ENCODE results near the gene C1S.

Gene C1S

DNA sequence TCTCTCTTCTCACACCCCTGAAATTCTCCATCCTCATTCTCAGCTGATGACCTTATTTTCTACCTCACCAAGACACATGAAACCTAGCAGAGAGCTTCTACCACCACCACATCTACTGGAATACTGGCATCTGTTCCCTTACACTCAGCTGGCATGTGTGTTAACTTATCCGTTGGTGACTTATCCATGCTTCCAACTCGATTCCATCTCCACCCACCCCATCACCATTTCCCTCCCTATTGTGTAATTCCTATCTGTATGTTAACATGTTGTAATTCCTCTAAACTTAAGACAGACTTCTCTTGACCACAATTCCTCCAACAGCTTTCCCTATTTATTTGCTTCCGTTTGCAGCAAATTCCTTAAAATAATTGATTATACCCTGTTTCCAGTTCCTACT lies 15.4 kb downstream of the C1S start:
- no peak for DNase-seq (ENCODE audit: low read depth)

DNA sequence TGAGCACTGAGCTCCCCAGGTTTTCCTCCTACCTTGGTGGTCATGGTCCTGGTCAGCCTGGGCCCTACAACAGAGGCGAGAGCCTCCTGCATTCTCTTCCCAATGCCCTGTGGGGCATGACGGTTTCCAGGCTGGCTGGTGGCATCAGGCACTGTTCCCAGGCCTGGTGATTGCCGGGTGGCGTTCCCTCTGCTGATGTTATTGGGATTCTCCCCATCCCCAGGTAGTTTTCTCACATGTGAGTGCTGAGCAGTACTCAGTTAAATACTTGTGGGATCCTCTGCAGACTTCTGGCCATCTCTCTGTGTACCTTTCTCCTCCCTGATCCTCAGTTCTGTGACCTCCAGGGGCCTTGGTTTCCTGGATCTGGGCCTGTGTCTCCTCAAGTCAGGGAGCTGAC lies 16.0 kb downstream of the C1S start:
- DNase-seq (ENCODE audit: low read depth), result no peak

DNA sequence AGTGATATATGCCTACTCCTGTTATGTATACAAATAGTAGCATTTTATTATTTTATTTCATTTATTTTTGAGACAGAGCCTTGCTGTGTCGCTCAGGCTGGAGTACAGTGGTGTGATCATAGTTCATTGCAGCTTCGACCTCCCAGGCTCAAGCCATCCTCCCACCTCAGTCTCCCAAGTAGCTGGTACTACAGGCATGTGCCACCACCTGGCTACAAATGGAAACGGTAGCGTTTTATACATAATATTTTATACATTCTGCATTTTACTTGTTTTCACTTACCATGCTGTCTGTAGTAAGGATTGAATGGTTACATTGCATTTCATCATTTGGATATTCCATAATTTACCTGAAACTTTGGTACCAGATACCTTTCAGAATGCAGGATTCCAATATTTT lies 17.6 kb downstream of the C1S start:
- DNase-seq (ENCODE audit: low read depth), result no peak

DNA sequence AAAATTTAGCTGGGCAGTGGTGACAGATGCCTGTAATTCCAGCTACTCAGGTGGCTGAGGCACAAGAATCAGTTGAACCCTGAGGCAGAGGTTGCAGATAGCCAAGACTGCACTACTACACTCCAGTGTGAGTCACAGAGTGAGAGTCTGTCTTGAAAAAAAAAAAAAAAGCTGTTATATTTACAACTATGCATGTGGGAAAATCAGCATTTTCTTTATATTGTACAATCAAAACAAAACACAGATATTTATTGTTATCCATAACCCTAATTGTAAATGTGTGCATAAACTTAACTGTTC lies 19.3 kb downstream of the C1S start:
- no peak for DNase-seq (ENCODE audit: low read depth)

DNA sequence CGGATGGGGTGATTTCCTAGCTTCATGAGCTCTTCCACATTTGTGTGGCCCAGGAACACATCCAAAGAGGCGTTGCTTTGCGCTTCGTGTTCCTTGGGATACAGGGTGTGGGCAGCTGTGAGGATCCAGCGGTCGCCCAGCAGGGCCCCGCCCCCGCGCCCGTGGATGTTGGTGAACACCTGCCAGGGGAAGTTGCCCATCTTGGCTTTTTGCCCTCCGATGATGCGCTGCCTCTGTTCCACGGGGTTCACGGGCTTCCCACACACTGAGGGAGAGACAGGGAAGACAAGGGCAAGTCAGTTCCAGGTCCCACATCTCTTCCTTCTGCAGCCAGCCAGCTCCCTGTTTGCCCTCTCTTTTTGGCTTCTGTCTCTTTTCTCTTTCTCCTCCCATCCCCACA lies 20.5 kb downstream of the C1S start:
- no peak for DNase-seq (ENCODE audit: low read depth)

DNA sequence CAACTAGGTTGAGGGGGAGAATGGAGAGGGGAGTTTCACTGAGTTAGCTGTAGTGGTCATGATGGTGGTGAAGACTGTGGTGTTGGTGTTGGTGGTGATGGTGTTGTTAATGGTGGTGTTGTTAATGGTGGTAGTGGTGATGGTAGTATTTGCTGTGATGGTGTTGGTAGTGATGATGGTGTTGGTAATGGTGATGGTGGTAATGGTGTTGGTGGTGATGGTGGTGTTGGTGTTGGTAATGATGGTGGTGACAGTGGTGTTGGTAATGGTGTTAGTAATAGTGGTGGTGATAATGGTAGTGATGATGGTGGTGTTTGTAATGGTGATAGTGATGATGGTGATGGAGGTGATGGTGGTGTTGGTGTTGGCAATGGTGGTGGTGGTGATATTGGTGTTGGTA lies 22.6 kb downstream of the C1S start:
- no peak for DNase-seq (ENCODE audit: low read depth)

DNA sequence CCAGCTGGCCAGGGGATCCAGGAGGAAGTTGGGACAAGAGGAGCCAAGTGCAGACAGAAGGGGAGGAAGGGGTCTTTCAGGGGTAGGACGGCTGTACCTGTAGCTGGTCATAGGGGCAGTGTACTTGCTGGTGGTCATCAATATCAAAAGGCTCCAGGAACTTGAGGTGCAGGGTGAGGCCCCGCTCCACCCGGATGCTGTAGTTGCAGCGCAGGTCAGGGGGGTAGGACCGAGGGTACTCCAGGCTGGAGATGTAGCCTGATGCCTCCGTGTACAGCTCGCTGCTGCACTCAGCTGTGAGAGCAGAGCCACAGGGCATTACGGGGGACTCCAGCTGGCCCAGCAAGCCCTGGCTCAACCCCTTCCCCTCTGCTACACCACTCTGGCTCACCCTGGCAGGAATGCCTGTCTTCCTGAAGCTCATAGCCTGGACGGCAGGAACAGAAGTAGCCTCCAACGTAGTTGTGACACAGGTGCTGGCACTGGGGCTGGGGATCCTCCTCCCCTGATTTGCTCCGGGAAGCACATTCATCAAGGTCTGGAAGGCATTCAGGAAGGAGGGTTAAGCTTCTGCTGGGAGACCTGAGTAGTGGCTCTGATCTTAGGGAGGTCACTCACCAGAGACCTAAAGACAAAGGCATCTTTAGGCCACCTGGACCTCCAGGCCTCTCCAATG lies 28.8 kb downstream of the C1S start:
- no peak for DNase-seq (ENCODE audit: low read depth)

DNA sequence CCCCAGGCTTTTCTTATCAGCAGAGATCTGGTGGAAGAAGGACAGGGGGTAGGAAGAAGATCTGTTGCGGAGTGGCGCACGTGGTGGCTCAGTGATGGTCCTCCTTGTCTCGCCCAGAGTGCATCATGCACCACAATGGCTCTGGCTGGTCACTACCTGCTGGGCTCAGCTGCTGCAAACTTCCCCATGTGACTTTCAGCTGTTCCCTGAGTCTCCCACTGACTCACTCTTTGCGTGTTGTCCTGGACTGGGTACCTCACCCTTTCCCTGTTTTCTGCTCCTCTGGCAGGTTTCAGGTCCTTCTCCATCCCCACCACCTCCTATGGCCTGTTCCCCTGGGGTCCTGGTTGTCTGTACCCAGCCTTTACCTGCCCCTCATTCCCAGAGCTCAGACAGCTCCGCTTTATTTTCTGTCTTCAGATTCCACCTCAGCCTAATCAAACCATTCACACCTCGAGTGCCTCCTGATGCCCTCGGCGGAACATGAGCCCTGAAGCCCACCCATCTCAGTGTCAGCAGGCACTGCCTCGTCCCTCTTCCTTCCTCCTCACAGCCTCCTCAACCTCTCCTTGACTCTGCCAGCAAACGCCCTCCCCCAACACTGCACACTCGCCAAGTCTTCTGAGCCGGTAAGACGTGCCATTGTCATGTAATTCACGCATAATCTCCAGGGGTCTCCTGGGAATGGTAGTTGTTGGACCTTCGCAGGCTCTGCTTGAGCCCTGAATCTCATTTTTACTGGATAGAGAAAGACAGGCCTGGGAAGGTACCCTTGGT lies 29.9 kb downstream of the C1S start:
- no peak for DNase-seq (ENCODE audit: low read depth)

DNA sequence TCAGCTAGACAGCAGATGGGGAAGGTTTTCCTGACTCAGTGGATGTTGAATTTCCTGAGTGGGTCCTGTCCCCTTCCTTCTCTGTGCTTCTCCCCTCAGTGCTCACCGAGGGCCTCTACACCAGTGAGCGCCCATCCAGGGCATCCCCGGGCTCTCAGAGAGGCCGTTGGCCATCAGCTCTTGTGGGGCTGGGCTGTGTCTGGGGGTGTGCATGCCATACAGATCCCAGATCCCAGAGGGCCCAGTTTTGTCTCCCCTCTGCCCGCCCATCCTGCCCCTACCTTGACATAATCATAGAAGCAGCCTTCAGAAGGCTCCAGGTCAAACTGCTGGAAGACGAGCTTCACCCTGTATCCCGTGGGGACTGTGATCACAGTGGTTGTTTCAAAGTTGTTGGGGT lies 30.7 kb downstream of the C1S start:
- DNase-seq (ENCODE audit: low read depth), result no peak

DNA sequence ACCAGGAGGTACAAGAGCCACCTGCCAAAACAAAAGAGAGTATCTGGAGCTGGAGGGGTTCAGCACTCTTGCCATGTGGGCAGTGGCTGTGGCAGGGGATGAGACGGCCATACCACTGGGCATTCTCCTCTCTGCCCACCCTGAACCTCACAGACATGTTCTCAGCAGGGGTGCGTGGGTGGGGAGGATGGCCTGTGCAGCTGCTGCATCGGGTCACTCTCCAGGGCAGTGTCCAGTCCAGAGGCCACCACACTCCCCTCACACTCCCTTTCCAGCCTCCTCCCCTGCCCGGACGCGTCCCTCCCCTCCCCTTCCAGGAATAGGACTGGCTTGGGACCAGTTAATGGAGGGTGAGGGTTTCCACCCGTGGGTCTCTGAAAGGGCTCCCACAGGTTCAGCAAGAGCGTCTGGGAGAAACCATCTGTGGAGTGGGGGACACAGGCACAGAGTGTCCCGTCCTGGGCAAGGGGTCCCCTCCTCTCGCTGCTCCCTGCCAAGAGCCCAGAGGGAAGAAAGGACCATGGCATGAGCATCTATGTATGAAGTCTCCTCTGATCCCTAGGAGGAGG lies 31.2 kb downstream of the C1S start:
- no peak for DNase-seq (ENCODE audit: low read depth)

DNA sequence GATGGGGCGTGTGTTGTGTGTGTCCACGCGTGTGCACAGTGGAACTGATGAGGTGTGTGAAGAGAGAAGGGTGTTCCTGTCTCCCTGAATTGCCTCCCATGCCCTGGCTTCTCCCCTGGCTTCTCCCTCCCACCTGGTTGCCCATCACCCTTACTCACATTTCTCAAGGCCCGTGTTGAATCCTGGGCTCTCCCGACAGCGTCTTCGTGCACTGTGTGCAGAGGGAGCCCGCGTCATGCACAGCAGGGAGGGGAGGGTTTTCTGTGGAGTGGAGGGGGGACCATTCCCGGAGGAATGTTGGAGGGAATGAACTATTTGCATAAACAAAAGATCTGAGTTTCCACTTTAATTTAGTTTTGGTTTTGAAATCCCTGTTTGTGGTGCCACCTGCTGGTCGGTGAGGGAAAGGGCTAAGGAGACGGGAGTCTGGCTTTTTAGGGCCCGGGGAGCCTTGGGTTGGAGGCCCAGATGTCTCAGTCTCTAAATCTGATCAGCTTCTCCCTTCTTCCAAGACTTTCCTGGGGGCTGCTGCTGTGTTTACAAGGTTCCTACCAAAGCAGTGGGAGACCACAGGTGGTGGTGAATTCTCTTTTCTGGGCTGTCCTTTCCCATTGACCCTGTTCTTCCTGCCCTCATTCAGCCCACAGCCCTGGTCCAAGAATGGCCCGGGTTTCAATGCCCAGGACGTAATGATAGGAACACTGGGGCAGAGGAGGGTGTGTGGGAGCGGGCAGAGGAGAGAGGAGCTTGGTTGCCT lies 31.9 kb downstream of the C1S start, which contains the start of gene C1R:
Gene C1R (minus strand): TSS at position 217 of the 757 bp plus-strand sequence. CDS start 57 bp downstream, at position 160.
- peak; percentile 45 for DNase-seq (ENCODE audit: low read depth)

DNA sequence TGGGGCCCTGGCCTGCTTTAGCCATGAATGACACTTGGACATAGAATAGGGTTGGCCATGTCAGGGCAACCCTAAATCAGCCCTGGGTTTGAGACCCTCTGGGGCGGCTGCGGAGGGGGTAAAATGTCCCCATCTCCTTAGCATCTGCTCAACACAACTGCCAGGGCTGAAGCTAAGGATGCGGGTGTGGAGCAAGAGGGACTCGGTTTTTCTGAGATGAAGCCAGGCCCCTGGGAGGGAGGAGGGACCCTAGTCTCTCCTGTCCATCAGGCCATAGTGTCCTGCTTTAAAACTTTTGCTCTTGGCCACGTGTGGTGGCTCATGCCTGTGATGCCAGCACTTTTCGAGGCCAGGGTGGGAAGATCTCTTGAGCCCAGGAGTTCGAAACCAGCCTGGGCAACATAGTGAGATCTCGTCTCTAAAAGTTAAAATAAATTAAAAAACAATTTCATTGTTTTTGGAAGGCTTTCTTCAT lies 32.5 kb downstream of the C1S start:
- DNase-seq (ENCODE audit: low read depth), result no peak

DNA sequence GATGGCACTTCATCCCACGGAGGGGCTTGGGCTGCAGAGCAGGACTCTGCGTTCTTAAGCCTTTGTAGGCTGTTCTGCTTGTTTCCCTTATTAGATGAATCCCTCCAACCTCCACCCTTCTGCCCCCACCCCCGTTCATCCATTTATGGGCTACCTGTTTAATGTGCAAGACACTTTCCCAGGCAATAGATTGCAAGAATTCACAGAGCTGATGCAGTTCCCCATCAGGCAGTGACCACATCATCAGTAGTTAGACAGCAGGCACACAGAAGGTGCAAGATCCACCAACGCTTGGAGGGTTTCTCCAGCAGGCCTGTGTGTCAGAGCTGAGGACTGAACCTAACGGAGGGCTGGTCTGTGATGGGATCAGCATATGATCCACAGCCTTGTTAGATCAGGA lies 33.0 kb downstream of the C1S start:
- no peak for DNase-seq (ENCODE audit: low read depth)

DNA sequence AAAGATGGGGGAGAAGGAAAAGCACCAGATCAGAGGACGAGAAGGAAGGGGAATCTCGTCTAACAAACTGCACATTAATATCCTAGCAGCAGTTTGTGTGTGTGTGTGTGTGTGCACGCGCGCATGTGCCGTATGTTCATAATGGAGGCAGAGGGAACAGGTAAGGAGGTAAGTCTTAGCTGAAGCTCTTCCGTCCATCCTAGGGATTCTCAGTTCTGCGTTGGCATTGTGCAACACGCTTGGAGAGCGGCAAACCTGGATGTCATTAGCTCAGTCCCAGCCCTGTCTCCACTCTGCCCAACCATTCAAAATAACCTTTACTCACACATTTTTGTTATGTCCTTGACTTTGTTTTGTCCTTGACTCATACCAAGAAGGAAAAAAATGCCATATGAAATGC lies 33.4 kb downstream of the C1S start:
- DNase-seq (ENCODE audit: low read depth), result no peak

DNA sequence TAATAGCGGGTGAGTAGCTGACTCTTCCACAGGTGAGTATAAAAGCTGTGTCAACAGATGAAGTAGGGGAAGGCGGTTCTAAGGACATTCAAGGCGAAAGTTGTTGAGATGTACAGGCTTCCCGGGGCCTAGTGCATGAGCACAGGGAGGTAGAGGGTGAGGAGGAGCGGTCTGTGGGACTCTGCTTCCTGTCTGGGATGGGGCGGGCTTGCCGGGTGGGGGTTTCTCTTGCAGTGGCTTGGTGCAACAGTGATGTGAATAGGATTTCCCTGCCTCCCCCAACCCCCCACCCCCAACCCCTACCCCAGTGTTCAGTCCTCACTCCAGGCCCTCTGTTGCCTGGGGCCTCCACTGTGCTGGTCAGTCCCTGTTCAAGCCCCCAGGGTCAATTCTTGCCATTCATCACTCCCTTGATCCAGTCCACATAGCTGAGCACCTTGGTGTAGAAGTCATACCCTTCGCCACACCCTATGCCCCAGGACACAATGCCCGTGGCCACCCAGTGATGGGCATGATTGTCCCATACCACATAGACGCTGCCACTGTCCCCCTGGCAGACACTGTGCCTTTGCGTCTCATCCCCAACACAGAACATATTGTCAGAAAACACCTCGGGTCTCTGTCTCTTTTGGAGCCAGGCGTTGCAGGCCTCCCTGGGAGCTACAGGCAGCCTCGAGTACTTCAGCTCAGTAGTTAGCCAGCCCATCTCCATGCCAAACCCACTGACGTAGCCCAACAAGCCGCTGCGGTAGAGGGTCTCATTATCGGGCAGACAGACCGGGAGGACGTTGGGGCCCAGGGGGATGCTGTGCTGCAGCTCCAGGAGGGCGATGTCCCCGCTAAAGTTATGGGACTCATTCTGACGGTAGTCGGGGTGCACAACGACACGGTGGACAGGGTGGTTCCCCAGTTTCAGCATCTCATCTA lies 35.8 kb downstream of the C1S start:
- no peak for DNase-seq (ENCODE audit: low read depth)

DNA sequence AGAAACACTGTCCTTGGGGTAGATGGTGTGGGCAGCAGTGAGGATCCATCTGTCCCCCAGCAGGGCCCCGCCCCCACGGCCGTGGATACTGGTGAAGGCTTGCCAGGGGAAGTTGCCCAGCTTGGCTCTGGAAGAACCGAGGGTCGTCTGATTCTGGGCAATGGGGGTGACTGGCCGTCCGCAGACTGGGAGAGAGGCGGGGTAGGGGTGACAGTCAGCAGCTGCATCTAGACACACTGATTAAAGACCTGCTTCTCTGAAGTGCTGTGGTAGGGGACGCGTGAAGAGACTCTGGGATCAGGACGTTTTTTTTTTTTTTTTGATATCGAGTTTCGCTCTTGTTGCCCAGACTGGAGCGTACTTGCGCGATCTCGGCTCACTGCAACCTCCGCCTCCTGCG lies 36.5 kb downstream of the C1S start:
- no peak for DNase-seq (ENCODE audit: low read depth)

DNA sequence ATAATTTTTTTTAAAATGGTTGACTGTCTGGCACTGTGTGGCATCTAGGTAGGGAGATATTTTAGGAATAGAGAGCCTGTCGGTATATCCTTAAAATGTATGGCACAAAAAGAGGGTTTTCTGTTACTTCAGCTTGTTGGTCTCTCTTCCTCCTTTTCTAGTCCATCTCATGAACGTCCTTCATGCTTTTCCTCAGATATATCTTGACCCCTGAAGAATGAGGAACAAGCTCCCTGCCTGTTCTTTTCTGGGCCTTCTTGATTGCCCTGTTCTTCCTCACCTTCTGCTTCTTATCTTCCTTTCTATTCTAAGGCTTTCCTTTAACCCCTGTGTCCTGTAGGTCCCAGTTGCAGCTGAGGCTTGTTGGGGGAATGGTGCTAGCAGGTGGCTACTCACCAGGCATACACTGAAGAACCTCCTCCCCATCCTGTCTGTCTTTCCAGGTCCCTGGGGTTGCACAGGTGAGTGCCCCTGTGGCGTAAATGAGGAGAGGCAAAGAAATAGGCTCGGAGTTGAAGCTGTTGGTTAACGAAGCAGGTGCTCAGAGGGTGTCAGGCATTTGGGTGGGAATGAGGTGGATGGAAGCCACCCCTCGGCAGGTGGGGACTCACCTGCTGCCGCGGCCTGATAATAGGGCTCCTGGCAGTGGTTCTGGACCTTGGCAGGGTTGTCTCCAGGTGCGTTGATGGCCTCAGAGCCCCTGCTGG lies 38.9 kb downstream of the C1S start:
- DNase-seq (ENCODE audit: low read depth), result no peak

DNA sequence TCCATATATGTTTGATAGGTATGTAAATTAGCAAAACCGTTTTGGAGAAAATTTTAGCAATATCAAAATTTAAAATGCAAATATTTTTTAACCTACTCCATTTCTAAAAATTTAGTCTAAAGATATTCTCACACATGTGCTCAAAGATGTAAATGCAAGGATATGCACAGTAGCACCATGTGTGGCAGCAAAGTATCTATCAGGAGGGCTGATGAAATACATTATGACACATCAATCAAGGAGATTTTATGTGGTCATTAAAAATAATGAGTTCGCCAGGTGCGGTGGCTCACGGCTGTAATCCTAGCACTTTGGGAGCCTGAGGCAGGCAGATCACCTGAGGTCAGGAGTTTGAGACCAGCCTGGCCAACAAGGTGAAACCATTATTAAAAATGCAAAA lies 39.7 kb downstream of the C1S start:
- DNase-seq (ENCODE audit: low read depth), result no peak

DNA sequence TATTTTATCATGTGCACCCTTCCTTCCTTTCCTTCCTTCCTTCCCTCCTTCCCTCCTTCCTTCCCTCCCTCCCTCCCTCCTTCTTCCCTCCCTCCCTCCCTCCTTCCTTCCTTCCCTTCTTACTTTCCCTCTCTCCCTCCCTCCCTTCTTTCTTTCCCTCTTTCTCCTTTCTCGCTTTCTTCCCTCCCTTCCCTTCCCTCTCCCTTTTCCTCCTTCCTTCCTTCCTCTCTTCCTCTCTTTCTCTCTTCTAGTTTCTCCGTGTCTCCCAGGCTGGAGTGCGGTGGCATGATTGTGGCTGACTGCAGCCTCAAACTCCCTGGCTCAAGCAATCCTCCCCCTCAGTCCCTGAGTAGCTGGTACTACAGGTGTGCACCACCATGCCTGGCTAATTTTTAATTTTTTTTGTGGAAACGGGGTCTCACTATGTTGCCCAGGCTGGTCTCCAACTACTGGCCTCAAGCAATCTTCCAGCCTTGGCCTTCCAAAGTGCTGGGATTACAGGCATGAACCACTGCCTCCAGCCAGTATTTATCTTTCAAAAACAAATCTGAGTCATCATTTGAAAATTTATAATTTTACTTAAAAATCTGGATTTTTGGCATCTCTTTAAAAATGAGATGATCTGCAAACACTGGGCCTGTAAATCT lies 40.7 kb downstream of the C1S start:
- DNase-seq (ENCODE audit: low read depth), result no peak

DNA sequence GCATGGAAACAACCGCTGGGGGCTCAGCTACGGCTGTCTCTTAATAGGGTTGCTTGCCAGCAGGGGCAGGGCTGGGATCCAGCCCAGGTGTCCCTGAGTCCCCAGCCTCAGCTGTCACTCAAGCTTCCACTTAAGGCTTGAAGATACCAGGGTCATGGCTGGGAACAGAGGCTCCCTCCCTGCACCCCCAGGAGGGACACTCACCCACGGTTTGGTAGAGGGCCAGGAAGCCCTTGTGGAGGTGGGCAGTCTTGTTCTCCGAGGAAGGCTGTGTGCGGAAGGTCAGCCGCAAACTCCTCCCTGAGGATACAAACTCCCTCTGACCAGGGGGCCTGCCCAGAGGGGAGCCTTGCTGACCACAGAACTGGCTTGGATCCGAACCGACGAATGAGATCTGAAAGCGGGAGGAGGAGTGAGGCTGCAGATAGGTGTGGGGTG lies 41.2 kb downstream of the C1S start:
- no peak for DNase-seq (ENCODE audit: low read depth)

Data from activated T-cell treated with anti-CD3 and anti-CD28 coated beads for 48 hours (primary cell).